ENCODE results near the gene SP140L.
"Not testable (repeated sequence)": the region's sequence is repeated elsewhere in the genome, so short reads cannot be mapped to it uniquely, and the experiment has no call there.

The SP140L gene

GRCh38 chr2:230326453-230327417 is at the start of gene SP140L:
TSS of gene SP140L (plus strand) at chr2:230327193. CDS start at chr2:230327270, 77 bp downstream.
- peak; percentile 89 to 92 (median 92) for DNase-seq

GRCh38 chr2:230282936-230283335 is 44.1 kb upstream of the SP140L start:
- DNase-seq: no peak

GRCh38 chr2:230286048-230286447 is 40.9 kb upstream of the SP140L start:
- DNase-seq: no peak

GRCh38 chr2:230289311-230289710 is 37.7 kb upstream of the SP140L start:
- peak in 2 of 3 donors; percentile 41 to 54 for DNase-seq

- no peak for DNase-seq
Observed at GRCh38 chr2:230295192-230295591, 31.8 kb upstream of the SP140L start.

- no peak for DNase-seq
Observed at GRCh38 chr2:230296917-230297316, 30.1 kb upstream of the SP140L start.

GRCh38 chr2:230299618-230300017 is 27.4 kb upstream of the SP140L start:
- no peak for DNase-seq

GRCh38 chr2:230305416-230306275 is 21.3 kb upstream of the SP140L start:
- DNase-seq: no peak

GRCh38 chr2:230306474-230306873 is 20.5 kb upstream of the SP140L start:
- DNase-seq: no peak

GRCh38 chr2:230307485-230307884 is 19.5 kb upstream of the SP140L start:
- DNase-seq: no peak

GRCh38 chr2:230308402-230309000 is 18.5 kb upstream of the SP140L start:
- no peak for DNase-seq

GRCh38 chr2:230310792-230311191 is 16.2 kb upstream of the SP140L start:
- DNase-seq: not testable (repeated sequence)

- DNase-seq: not testable (repeated sequence)
Observed at GRCh38 chr2:230311634-230312033, 15.4 kb upstream of the SP140L start.

- no peak for DNase-seq
Observed at GRCh38 chr2:230312638-230313037, 14.4 kb upstream of the SP140L start.

- no peak for DNase-seq
Observed at GRCh38 chr2:230317366-230317765, 9.6 kb upstream of the SP140L start.

- DNase-seq: no peak
Observed at GRCh38 chr2:230318190-230319121, 8.5 kb upstream of the SP140L start.

GRCh38 chr2:230319211-230319862 is 7.7 kb upstream of the SP140L start:
- no peak for DNase-seq

GRCh38 chr2:230321031-230321430 is 6.0 kb upstream of the SP140L start:
- no peak for DNase-seq

- DNase-seq: no peak
Observed at GRCh38 chr2:230322561-230323384, 4.2 kb upstream of the SP140L start.

GRCh38 chr2:230323385-230324106 is 3.4 kb upstream of the SP140L start:
- DNase-seq: peak in 1 of 3 donors; percentile 8
